Upper lobe of left lung (tissue), 6 donors: ENCODE measurements around the gene SLC15A1. TPM values are rescaled to one million over a fixed set of nuclear protein-coding genes. Genes with fewer than 3 reads are reported as not detected.

Source experiments
- ATAC-seq, 2 donors: fragments of 200-7000 bp; cut with Tn5 transposase; one replicate each; pipeline ENCODE4 v1.9.1; 2022; ENCODE audit warnings: mild to moderate bottlenecking in 2 of 2, moderate library complexity in 2 of 2; ENCODE audit not compliant: low FRiP score in 2 of 2
- DNase-seq, 2 donors: peaks; one replicate each; pipeline ENCODE4 v3.0.0-alpha.2; 2019 to 2020
- H3K27ac ChIP-seq, 4 donors: fragments of 200-600 bp; sonication (generic); one replicate each; pipeline ENCODE4 v1.5.1; 2016 to 2019
- H3K27me3 ChIP-seq, 4 donors: fragments of 200-600 bp; sonication (generic); one replicate each; pipeline ENCODE4 v1.5.1; 2017 to 2019
- H3K36me3 ChIP-seq, 4 donors: fragments of 200-600 bp; sonication (generic); one replicate each; pipeline ENCODE4 v1.5.1; 2016 to 2019
- H3K4me1 ChIP-seq, 4 donors: fragments of 200-600 bp; sonication (generic); one replicate each; pipeline ENCODE4 v1.5.1; 2018 to 2019
- H3K4me3 ChIP-seq, 4 donors: fragments of 200-600 bp; sonication (generic); one replicate each; pipeline ENCODE4 v1.5.1; 2017 to 2019; ENCODE audit warnings: mild to moderate bottlenecking in 2 of 4, moderate library complexity in 1 of 4
- H3K9me3 ChIP-seq, 4 donors: fragments of 200-600 bp; sonication (generic); one replicate each; pipeline ENCODE4 v1.5.1; 2018 to 2019
- EP300 ChIP-seq, 4 donors: sonication (generic); formaldehyde crosslinking; IDR thresholded peaks; one replicate each; pipeline ENCODE4 v1.5.1; 2017; ENCODE audit warnings: antibody characterized with exemption in 4 of 4, control low read depth in 2 of 4
- POLR2A ChIP-seq, 4 donors: fragments of 450-650 bp; IDR thresholded peaks; one replicate each; pipeline ENCODE4 v1.5.1; 2016 to 2017; ENCODE audit warnings: antibody characterized with exemption in 4 of 4, mild to moderate bottlenecking in 2 of 4
- POLR2AphosphoS5 ChIP-seq, 2 donors: sonication (generic); formaldehyde crosslinking; IDR thresholded peaks; one replicate each; pipeline ENCODE4 v1.5.1; 2017; ENCODE audit warnings: antibody characterized with exemption in 2 of 2
- WGBS, 2 donors: methylation state at CpG; one replicate each; pipeline ENCODE4 v1.1.5; 2017 to 2018; 5-methylcytosine and 5-hydroxymethylcytosine counted together
- total RNA-seq, 6 donors: library from RNA; depleted of rRNA in 4 of 6; stranded (reverse); fragments of >200 nt in 4 of 6; gene quantifications; one replicate each; pipeline versions ENCODE4 v1.1.0 to v1.2.1, GENCODE V29; 2016 to 2021
- TF ChIP-seq, protein P1 (sequence below), 6 experiments: fragments of 450-650 bp in 4 of 6; fragments of 200-600 bp in 2 of 6; sonication (generic) in 2 of 6; IDR thresholded peaks; one replicate each; pipeline ENCODE4 v1.5.1; 2016 to 2019; ENCODE audit warnings: antibody characterized with exemption in 6 of 6
- donor health status: DM: no; HTN: no; CAD: no; lungs with moderate emphysema.
- donor health status: DM: no; HTN: yes; CAD: no; lungs with severe emphysema.

The SLC15A1 gene
- total RNA-seq, 6 donors from 2014 or later: 0.07 to 0.23 (median 0.15) TPM; not detected in 3

DNA sequence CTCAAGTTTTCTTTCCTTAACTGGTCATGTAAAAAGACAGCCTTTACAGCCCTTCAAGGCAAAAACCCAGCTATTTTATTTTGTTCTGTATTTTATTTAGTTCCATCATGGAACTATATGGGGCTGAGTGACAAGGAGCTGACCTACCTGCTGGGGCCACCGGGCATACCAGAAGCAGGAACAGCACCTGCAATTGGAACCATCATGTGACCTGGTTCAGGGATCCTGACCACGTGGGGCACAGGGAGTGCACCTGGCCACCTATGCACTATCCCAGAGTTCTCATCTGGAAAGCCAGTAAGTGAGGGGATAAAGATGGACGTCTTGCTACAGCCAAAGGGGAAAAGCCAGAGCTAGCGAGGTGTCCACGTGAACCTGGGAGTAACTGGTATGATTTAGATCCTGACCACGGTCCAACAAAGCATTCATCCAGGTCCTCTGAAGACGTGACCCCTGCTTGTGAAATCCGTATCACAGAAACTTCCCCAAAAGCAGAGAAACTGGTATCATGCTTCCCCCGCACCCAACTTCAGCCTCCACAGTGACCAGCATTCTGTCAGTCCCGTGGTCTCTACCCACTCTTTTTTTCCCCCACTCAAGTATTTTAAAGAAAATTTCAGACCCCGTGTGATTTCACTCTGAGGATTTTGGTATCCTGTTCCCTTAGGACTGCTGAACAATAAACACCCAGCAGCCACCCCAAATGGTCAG lies 40.5 kb upstream of the SLC15A1 start:
- ATAC-seq: no peak
- DNase-seq: no peak
- Histone ChIP-seq H3K4me1 (no peaks in the 10 kb centered on the region), H3K4me3 (no peak overlapping the region), H3K9me3 (no peaks in the 10 kb centered on the region), H3K36me3 (peaks cover 13 to 59% (median 37%) of the 10 kb centered on the region in 4 donors), H3K27ac (no peak overlapping the region), H3K27me3 (no peaks in the 10 kb centered on the region)
- TF ChIP-seq POLR2AphosphoS5 (IDR thresholded peaks at IDR 0.05): no peak
- 86% methylated on average over 11 of the region's 11 CpGs for WGBS, 2 donors

DNA sequence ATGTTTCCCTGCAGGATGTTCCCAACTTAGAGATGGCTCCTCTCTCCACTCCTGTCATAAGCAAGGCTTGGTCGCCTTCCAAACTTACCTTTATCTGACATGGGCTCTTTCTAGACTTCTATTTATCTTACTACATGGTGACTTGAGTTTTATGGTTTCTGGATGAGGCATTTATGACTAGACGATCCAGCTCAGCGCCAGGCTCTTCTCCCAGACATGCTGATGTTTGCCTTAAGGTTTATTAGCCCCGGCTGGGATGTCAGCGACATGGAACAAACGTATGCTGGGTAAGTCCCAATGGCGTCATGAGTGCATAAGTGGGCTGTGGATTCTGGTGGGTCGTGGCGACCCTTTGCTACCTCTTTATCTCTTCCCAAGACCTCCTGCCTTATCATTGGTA lies 39.8 kb upstream of the SLC15A1 start:
- H3K9me3 ChIP-seq: no peaks in the 10 kb centered on the region
- H3K27ac ChIP-seq: no peak overlapping the region
- no peaks in the 10 kb centered on the region for H3K4me1 ChIP-seq
- no peak for TF ChIP-seq POLR2A (IDR thresholded peaks at IDR 0.05)
- TF ChIP-seq, protein P1, sequence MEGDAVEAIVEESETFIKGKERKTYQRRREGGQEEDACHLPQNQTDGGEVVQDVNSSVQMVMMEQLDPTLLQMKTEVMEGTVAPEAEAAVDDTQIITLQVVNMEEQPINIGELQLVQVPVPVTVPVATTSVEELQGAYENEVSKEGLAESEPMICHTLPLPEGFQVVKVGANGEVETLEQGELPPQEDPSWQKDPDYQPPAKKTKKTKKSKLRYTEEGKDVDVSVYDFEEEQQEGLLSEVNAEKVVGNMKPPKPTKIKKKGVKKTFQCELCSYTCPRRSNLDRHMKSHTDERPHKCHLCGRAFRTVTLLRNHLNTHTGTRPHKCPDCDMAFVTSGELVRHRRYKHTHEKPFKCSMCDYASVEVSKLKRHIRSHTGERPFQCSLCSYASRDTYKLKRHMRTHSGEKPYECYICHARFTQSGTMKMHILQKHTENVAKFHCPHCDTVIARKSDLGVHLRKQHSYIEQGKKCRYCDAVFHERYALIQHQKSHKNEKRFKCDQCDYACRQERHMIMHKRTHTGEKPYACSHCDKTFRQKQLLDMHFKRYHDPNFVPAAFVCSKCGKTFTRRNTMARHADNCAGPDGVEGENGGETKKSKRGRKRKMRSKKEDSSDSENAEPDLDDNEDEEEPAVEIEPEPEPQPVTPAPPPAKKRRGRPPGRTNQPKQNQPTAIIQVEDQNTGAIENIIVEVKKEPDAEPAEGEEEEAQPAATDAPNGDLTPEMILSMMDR (IDR thresholded peaks at IDR 0.05): no peak
- TF ChIP-seq POLR2AphosphoS5 (IDR thresholded peaks at IDR 0.05): no peak
- 96% methylated on average over 9 of the region's 9 CpGs for WGBS, 2 donors
- no peaks in the 10 kb centered on the region for H3K27me3 ChIP-seq
- peaks cover 13 to 52% (median 32%) of the 10 kb centered on the region in 4 donors for H3K36me3 ChIP-seq
- ATAC-seq (no peak), DNase-seq (no peak)
- no peak overlapping the region for H3K4me3 ChIP-seq

DNA sequence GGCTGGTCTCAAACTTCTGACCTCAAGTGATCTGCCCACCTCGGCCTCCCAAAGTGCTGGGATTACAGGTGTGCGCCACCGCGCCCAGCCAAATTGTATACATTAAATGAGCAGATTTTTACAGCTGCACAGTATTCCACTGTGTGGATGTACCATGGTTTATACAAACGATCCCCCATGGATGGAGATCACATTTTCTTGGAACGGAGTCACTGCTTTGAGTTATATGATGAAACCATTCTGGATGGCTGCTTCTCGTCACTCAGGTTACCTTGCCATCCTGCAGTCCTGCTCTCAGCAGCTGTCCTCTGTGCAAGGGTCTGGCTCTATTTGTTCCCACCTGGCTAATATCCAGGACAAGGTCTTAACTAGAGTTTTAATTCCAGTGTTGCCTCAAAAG lies 39.1 kb upstream of the SLC15A1 start:
- 97 to 100% methylated on average over 1 to 7 of the region's 7 CpGs for WGBS, 2 donors
- DNase-seq: no peak
- no peak overlapping the region for H3K4me3 ChIP-seq

DNA sequence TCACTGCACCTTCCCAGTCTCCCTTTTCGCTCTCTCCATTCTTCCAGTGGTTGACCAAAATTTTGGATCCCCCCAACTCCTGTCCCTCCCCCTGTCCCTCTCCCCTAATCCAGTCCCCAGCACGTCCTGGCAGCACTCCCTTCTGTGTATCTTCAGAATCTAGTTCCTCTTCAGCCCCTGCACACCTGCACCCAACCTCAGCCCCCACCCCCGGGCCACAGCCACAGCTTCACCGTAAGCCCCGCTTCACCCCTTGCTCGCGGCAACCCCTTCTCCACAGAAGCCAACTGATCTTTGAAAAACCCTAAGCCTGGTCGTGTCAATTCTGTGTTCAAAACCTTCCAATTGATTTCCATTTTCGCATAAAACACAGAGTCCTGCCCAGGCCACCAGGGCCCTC lies 35.5 kb upstream of the SLC15A1 start:
- TF ChIP-seq, protein P1 (IDR thresholded peaks at IDR 0.05): no peak
- TF ChIP-seq EP300 (IDR thresholded peaks at IDR 0.05): no peak
- no peak for TF ChIP-seq POLR2AphosphoS5 (IDR thresholded peaks at IDR 0.05)
- no peak for TF ChIP-seq POLR2A (IDR thresholded peaks at IDR 0.05)
- DNase-seq: peak in 1 of 2 donors; percentile 40
- WGBS, 2 donors: 82 to 90% methylated on average over 9 of the region's 9 CpGs

More for the DNA sequence above, 39.1 kb upstream of the SLC15A1 start:
- Histone ChIP-seq H3K27ac (no peak overlapping the region), H3K4me1 (no peaks in the 10 kb centered on the region), H3K27me3 (no peaks in the 10 kb centered on the region), H3K9me3 (no peaks in the 10 kb centered on the region), H3K36me3 (peaks cover 9 to 45% (median 26%) of the 10 kb centered on the region in 4 donors)
- no peak for TF ChIP-seq POLR2A (IDR thresholded peaks at IDR 0.05)
- no peak for TF ChIP-seq EP300 (IDR thresholded peaks at IDR 0.05)
- TF ChIP-seq, protein P1 (IDR thresholded peaks at IDR 0.05): no peak
- no peak for TF ChIP-seq POLR2AphosphoS5 (IDR thresholded peaks at IDR 0.05)
- no peak for ATAC-seq

DNA sequence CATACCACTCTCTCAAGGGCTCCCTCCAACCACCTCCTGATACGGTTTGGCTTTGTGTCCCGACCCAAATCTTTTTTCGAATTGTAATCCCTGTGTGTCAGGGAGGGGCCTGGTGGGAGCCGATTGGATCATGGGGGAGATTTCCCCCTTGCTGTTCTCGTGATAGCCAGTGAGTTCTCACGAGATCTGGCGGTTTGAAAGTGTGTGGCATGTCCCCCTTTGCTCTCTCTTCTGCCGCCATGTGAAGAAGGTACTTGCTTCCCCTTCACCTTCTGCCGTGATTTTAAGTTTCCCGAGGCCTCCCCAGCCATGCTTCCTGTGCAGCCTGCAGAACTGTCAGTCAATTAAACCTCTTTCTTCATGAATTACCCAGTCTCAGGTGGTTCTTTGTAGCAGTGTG lies 34.7 kb upstream of the SLC15A1 start:
- no peaks in the 10 kb centered on the region for H3K27me3 ChIP-seq
- TF ChIP-seq, protein P1 (IDR thresholded peaks at IDR 0.05): no peak
- ATAC-seq (no peak), DNase-seq (no peak)
- 74% methylated on average over 10 of the region's 10 CpGs for WGBS, 2 donors
- H3K4me3 ChIP-seq: no peak overlapping the region
- H3K27ac ChIP-seq: no peak overlapping the region
- no peaks in the 10 kb centered on the region for H3K9me3 ChIP-seq
- H3K36me3 ChIP-seq: peaks cover 0 to 3% (median under 1%) of the 10 kb centered on the region in 4 donors
- no peaks in the 10 kb centered on the region for H3K4me1 ChIP-seq

More for the DNA sequence above, 35.5 kb upstream of the SLC15A1 start:
- Histone ChIP-seq H3K36me3 (peaks cover 0 to 9% (median 2%) of the 10 kb centered on the region in 4 donors), H3K4me3 (no peak overlapping the region), H3K9me3 (no peaks in the 10 kb centered on the region), H3K4me1 (no peaks in the 10 kb centered on the region), H3K27me3 (no peaks in the 10 kb centered on the region), H3K27ac (no peak overlapping the region)
- ATAC-seq: no peak
